GM21515 (cell line): ENCODE data around the gene TMEM255A.

Source experiments
- ATAC-seq: cut with Tn5 transposase; IDR thresholded peaks from one replicate; pipeline ENCODE4 v1.9.1; 2021; ENCODE audit not compliant: unreplicated experiment

Gene TMEM255A

GRCh38 chrX:120271218-120271617 lies 40.0 kb downstream of the TMEM255A start:
- no peak for ATAC-seq

- no peak for ATAC-seq
Measured at GRCh38 chrX:120270567-120270966, 40.7 kb downstream of the TMEM255A start.

GRCh38 chrX:120269373-120270035 lies 41.8 kb downstream of the TMEM255A start:
- no peak for ATAC-seq

- no peak for ATAC-seq
Measured at GRCh38 chrX:120264341-120264740, 46.9 kb downstream of the TMEM255A start.

- ATAC-seq, result no peak
Measured at GRCh38 chrX:120262859-120263708, 48.2 kb downstream of the TMEM255A start.

- ATAC-seq, result no peak
Measured at GRCh38 chrX:120260369-120260768, 50.9 kb downstream of the TMEM255A start.

- no peak for ATAC-seq
Measured at GRCh38 chrX:120253784-120254183, 57.5 kb downstream of the TMEM255A start.

GRCh38 chrX:120251471-120252011 lies 59.7 kb downstream of the TMEM255A start:
- no peak for ATAC-seq

GRCh38 chrX:120250522-120251271 lies 60.6 kb downstream of the TMEM255A start, which contains the start of gene ZBTB33:
TSS of gene ZBTB33 (plus strand) at chrX:120250812. CDS start at chrX:120253416, 2,604 bp downstream.
- peak; percentile 97 for ATAC-seq

- peak; percentile 80 for ATAC-seq
Measured at GRCh38 chrX:120244735-120245498, 66.3 kb downstream of the TMEM255A start.

GRCh38 chrX:120244395-120244734 lies 66.9 kb downstream of the TMEM255A start:
- peak; percentile 7 for ATAC-seq

GRCh38 chrX:120242813-120243212 lies 68.4 kb downstream of the TMEM255A start:
- no peak for ATAC-seq

GRCh38 chrX:120238933-120239332 lies 72.3 kb downstream of the TMEM255A start:
- ATAC-seq, result no peak

- ATAC-seq, result no peak
Measured at GRCh38 chrX:120236687-120237479, 74.4 kb downstream of the TMEM255A start.

GRCh38 chrX:120235284-120235683 lies 76.0 kb downstream of the TMEM255A start:
- no peak for ATAC-seq

- no peak for ATAC-seq
Measured at GRCh38 chrX:120228187-120228908, 82.9 kb downstream of the TMEM255A start.

GRCh38 chrX:120224388-120224787 lies 86.9 kb downstream of the TMEM255A start:
- ATAC-seq, result no peak

GRCh38 chrX:120223374-120223773 lies 87.9 kb downstream of the TMEM255A start:
- no peak for ATAC-seq
